Stimulated activated CD8-positive, alpha-beta memory T cell treated with anti-CD3 and anti-CD28 coated beads, Interleukin-7, amount 100 ng/mL, for 48 hours (primary cell): ENCODE results near the gene WDR62.

ENCODE experiments used
- DNase-seq, 2 donors: peaks; one replicate each; pipeline ENCODE4 v3.0.0-alpha.2; 2020; ENCODE audit warnings: low read depth in 1 of 2; ENCODE audit errors: extremely low read depth in 1 of 2

WDR62 gene

DNA sequence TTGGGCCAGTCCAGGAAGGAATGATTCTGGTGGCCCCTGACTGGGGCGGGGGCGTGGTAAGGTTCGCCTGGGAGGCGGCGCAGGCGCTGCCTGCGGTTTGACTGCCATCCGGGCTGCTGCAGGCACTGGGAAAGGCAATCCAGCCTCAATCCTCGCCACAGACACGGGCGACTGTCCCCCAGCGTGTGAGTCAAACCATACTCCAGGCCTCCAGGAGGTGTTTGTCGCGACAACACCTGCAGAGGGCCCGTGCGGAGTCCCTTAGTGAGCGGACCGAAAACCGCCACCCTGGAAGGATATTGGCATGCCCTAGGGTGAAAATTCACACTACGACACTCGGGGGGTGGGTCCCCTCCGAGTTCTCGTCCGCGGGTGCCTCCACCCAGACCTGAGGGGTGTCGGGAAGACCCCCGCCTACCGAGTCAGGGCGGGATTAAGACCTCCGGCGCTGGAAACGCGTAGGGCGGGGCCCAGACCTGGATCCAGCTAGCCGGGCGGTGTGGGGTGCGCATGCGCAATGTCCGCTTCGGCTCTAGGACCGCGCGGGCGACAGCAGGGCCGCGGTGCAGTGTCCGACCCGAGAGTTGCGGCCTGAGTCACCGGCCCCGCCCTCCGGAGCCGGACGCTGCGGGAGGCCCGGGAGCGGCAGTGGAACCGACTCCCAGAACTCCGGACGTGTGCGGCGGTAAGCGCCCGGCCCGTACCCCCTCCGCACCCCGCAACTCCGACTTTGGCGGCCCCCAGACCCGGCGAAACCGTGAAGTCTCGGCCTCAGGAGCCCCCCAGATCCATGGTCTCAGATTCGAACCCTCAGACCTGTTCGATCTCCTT, 85.0 kb downstream of the WDR62 start, which contains the start of gene CAPNS1:
TSS of gene CAPNS1 (plus strand) at position 594 of the 831 bp plus-strand sequence. CDS start 946 bp downstream, outside the sequence.
- peak; percentile 94 to 95 for DNase-seq

DNA sequence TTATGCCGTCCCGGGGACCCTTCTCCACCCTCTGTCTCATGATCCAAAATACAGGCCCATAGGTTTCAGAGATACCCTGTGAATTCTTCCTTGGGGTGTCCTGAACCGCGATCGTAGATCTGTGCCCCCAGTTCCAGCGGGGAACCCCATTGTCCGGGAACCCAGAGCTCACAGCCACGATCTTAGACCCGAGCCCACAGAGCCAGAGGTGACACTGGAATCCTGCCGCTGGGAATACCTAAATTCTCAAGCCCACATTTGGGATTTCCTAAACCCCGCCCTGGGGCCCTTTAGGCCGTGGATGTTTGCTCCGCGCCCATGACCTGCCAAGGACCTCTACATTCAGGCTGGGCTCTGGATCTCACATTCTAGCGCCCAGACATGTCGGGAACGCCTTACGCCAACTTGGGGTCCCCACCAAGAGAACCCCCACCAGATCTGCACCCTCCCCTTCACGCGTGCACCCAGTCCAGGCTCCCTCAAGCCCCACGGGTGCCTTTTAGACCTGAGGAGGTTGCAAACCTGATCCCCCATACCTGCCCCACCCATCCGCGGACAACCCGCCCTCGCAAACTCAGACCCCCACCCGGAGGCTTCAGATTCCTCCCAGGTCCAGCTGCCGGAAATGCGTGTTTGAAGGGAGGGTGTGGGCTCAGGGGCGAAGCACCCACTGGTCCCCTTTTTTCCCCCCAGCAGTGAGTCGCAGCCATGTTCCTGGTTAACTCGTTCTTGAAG, 85.8 kb downstream of the WDR62 start:
- DNase-seq = no peak

GRCh38 chr19:36141039-36141927, 86.6 kb downstream of the WDR62 start:
- peak; percentile 72 to 74 for DNase-seq

- no peak for DNase-seq
Observed at GRCh38 chr19:36142046-36142445, 87.3 kb downstream of the WDR62 start.

- no peak for DNase-seq
Observed at GRCh38 chr19:36142496-36142895, 87.8 kb downstream of the WDR62 start.

- DNase-seq = no peak
Observed at GRCh38 chr19:36144624-36145023, 89.9 kb downstream of the WDR62 start.

- no peak for DNase-seq
Observed at GRCh38 chr19:36149673-36150406, 95.1 kb downstream of the WDR62 start.

- no peak for DNase-seq
Observed at GRCh38 chr19:36150586-36150985, 95.9 kb downstream of the WDR62 start.

GRCh38 chr19:36151144-36152018, 96.7 kb downstream of the WDR62 start:
- no peak for DNase-seq

GRCh38 chr19:36152019-36152351, 97.3 kb downstream of the WDR62 start:
- no peak for DNase-seq

- DNase-seq = no peak
Observed at GRCh38 chr19:36152352-36153091, 97.8 kb downstream of the WDR62 start, which contains the start of gene COX7A1. COX7A1 (minus strand) TSS chr19:36152447; CDS start chr19:36152407, 40 bp downstream.

DNA sequence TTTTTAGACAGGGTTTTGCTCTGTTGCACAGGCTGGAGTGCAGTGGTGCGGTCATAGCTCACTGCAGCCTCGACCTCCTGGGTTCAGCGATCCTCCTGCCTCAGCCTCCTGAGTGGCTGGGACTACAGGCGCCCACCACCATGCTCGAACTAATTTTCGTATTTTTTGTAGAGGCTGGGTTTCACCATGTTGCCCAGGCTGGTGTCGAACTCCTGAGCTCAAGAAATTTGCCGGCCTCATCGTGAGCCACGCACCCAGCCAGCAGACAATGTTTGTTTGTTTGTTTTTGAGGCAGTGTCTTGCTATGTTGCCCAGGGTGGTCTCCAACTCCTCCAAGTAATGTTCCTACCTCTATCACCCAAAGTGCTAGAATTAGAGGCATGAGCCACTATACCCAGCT, 98.4 kb downstream of the WDR62 start:
- DNase-seq = no peak
